Naive B cell (primary cell): Measurements from ENCODE around the gene VAT1. TPM values are rescaled to one million over a fixed set of nuclear protein-coding genes. Genes with fewer than 3 reads are reported as not detected.

Experiments
- polyA plus RNA-seq, 6 donors: library from polyadenylated mRNA; unstranded; fragments of 300-500 nt; fragmentation: Illumina TruSeq; gene quantifications; one replicate each; pipeline ENCODE4 v1.2.3, GENCODE V29; 2021; ENCODE audit warnings: low read depth in 6 of 6

The VAT1 gene
- polyA plus RNA-seq, 6 donors from 2014 or later: 63.2 to 76.5 (median 74.6) TPM

Other genes starting within 250 kb of the VAT1 start
- 10 to 100 TPM; 44.3 to 61.0 (median 56.5) TPM for gene VPS25, start 248.9 kb downstream of the VAT1 start, polyA plus RNA-seq
- gene WNK4, start 241.8 kb downstream of the VAT1 start, polyA plus RNA-seq: under 1 TPM in 1 of 6 donors, not detected in 5; 0.10 TPM
- gene COA3, start 223.7 kb downstream of the VAT1 start, polyA plus RNA-seq: 100 to 1,000 TPM; 117 to 157 (median 133) TPM
- under 1 TPM in 5 of 6 donors, not detected in 1; 0.17 to 0.74 (median 0.70) TPM for gene CNTD1, start 223.5 kb downstream of the VAT1 start, polyA plus RNA-seq
- 100 to 1,000 TPM; 136 to 212 (median 150) TPM for gene BECN1, start 198.1 kb downstream of the VAT1 start, polyA plus RNA-seq
- 100 to 1,000 TPM in 5 of 6 donors, 10 to 100 TPM in 1; 92.2 to 148 (median 115) TPM for gene PSME3, start 189.0 kb downstream of the VAT1 start, polyA plus RNA-seq
- gene AOC2, start 177.8 kb downstream of the VAT1 start, polyA plus RNA-seq: under 1 TPM in 2 of 6 donors, not detected in 4; 0.24 to 0.43 TPM
- not detected for gene AOC3, start 171.2 kb downstream of the VAT1 start, polyA plus RNA-seq
- not detected for gene G6PC1, start 121.6 kb downstream of the VAT1 start, polyA plus RNA-seq
- gene AARSD1, start 57.9 kb downstream of the VAT1 start, polyA plus RNA-seq: 10 to 100 TPM; 34.4 to 58.3 (median 41.2) TPM
- under 1 TPM in 3 of 6 donors, not detected in 3; 0.33 to 0.47 (median 0.45) TPM for gene PTGES3L, start 42.3 kb downstream of the VAT1 start, polyA plus RNA-seq
- 10 to 100 TPM; 15.3 to 39.6 (median 26.2) TPM for gene RUNDC1, start 41.8 kb downstream of the VAT1 start, polyA plus RNA-seq
- gene RPL27, start 24.0 kb downstream of the VAT1 start, polyA plus RNA-seq: 1,000 to 10,000 TPM; 1,305 to 2,435 (median 1,972) TPM
- gene IFI35, start 15.6 kb downstream of the VAT1 start, polyA plus RNA-seq: 10 to 100 TPM; 47.6 to 83.6 (median 59.1) TPM
- under 1 TPM in 5 of 6 donors, not detected in 1; 0.11 to 0.30 (median 0.22) TPM for gene RND2, start 2.8 kb upstream of the VAT1 start, polyA plus RNA-seq
- 1 to 10 TPM in 5 of 6 donors, under 1 TPM in 1; 0.14 to 4.7 (median 3.5) TPM for gene BRCA1, start 103.0 kb upstream of the VAT1 start, polyA plus RNA-seq
- 10 to 100 TPM; 42.9 to 55.5 (median 49.9) TPM for gene NBR1, start 148.8 kb upstream of the VAT1 start, polyA plus RNA-seq
- gene TMEM106A, start 189.5 kb upstream of the VAT1 start, polyA plus RNA-seq: 10 to 100 TPM in 4 of 6 donors, 1 to 10 TPM in 2; 9.1 to 18.2 (median 12.0) TPM
- gene CCDC200, start 206.2 kb upstream of the VAT1 start, polyA plus RNA-seq: 1 to 10 TPM in 2 of 6 donors, under 1 TPM in 2, not detected in 2; 0.45 to 8.1 (median 0.96) TPM
- not detected for gene RNU2-1, start 211.6 kb upstream of the VAT1 start, polyA plus RNA-seq